IPS-NIHi11 (cell line): ENCODE data around the gene ZNF75A.
A peak's percentile ranks its signal among the peaks of the same experiment; 100 is the strongest.
"Not testable (repeated sequence)": the region's sequence is repeated elsewhere in the genome, so short reads cannot be mapped to it uniquely, and the experiment has no call there.

ENCODE experiments used
- DNase-seq: peaks from one replicate; pipeline ENCODE4 v3.0.0; 2012; ENCODE audit warnings: mixed read lengths, low spot score

The ZNF75A gene

DNA sequence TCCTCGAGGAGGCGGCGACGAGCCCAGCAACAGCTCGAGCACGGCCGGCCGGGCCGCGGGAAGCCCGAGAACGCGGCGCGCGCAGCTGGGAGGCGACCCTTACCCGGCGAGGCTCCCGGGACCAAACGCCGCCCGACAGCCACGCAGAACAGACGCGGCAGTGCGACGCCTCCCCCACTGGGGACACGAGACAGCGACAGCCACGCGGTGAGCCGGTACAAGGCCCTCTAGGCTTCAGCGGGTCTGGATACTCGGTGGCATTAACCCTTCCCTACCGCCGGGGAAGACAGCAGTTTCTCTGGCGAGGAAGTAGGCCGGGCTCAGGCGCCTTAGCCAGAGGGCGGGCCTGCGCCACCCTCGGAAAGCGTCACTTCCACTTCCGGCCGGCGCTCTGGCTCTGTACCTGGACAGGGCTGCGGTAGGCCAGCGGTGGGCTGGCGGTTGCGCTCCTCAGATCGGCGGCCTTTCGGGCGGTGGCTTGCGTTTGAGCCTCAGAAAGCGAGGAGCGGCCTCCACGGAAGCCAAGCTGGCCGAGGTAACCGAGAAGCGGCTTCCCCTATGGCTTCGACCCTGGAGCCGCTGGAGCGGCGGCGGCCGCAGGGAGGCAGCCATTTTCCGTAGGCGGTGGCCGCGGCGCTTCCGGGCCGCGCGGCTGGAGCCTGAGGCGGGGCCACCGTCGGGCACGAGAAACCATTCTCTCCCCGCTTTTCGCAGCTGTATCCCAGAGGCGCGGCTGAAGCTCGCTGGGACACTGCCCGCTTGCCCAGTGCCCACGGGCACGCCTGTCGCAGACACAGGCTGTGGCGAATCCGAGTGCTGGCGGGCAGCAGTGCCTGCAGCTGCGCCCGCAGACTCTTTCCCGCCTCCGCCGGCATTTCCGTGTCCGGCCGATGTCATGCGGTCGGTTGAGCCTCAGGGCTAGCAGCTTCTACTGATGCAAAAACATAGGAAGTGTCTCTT is at the start of gene ZNF75A, which contains the start of gene TIGD7:
Gene ZNF75A (plus strand): TSS at position 389 of the 960 bp plus-strand sequence. CDS start 2,932 bp downstream, outside the sequence.
Gene TIGD7 (minus strand): TSS at position 322 of the 960 bp plus-strand sequence. CDS start 4,816 bp downstream, outside the sequence.
- peak; percentile 93 for DNase-seq

DNA sequence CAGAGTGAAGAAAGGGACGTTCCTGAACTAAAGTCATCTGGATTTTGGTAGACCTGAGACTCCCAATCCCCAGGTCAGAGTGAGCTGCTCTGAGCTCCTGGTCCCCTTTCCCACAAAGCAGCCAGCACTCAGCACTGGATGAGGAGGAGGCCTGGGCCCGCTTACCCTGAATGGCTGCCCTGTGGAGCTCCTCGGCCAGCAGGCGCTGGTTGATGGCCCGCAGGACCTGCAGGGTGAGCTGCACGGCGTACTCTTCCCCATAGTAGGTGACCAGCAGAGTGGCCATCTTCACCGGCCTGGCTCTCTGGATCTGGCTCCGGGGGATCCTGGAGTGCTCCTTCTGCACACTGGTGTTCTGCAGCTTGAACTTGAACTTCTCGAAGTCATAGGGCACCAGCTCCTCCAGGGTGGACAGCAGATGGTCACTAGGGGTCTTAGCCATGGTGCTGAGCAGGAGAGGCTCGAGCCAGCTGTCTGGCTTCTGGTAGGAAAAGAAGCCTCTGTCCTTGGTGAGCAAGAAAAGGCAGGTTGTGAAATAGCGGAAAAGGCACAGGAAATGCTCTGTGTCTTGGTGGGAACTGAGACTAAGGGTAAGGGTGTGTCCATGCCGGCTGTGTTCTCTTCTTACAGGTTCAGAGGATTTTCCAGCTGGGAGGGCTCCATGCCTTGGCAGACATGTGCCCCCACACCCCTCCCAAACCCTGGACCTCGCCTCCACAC is 49.0 kb upstream of the ZNF75A start, which contains the start of gene MEFV:
Gene MEFV (minus strand): TSS at position 488 of the 720 bp plus-strand sequence. CDS start 46 bp downstream, at position 442.
- no peak for DNase-seq

DNA sequence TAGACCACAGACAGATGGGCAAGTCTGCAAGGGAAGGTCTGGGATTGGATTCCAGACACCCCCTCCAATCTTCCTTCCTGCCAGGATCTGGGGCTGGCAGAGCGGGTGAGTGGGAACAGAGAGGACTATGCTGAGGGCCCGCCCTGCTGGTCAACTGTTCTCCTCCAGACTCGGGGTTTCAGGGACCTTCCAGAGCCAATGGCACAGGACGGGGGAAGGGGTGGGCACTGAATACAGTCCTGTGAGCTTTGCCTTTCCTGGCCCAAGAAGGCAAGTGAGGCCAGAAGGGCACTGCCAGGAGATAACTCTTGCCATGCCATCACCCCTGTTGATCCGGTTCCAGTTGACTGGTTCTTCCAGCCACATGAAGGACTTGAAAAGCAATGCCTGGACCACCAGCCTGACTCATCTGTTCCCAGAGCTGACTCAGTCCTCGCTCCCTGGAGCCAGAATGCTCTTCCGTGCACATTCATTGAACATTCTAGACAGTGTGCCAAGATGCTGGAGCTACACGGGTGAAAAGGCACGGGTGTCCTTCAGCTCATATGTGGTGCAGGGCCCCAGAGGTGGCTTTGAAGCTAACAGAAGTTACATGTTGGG is 48.3 kb upstream of the ZNF75A start:
- no peak for DNase-seq

DNA sequence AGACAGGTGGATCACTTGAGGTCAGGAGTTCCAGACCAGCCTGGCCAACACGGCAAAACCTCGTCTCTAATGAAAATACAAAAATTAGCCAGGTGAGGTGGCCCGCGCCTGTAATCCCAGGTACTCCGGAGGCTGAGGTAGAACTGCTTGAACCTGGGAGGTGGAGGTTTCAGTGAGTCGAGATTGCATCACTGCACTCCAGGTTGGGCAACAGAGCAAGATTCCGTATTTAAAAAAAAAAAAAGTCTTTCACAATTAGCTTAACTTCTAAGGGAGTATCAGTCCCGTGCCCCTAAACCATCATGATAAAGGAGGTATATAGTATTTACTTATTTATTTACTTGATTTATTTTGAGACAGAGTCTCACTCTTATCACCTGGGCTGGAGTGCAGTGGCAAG is 45.5 kb upstream of the ZNF75A start:
- DNase-seq: no peak

DNA sequence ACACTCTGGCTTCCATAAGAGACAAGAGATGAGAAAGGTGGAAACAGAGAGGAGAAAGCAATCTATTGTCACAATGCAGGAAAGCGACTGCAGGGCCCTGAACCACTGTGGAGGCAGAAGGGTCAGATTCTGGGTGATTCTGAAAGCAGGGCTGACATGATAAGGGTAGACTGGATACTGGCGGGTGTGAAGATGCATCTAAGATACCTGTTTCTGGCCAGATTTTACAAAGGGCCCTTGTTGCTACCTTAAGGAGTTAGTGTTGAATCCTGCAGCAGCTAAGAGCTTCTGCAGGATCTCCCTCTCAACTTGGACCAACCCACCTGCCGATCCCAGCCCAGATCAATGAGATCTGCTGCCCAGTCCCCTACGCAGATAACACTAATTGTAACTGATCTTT is 42.8 kb upstream of the ZNF75A start:
- DNase-seq: no peak

DNA sequence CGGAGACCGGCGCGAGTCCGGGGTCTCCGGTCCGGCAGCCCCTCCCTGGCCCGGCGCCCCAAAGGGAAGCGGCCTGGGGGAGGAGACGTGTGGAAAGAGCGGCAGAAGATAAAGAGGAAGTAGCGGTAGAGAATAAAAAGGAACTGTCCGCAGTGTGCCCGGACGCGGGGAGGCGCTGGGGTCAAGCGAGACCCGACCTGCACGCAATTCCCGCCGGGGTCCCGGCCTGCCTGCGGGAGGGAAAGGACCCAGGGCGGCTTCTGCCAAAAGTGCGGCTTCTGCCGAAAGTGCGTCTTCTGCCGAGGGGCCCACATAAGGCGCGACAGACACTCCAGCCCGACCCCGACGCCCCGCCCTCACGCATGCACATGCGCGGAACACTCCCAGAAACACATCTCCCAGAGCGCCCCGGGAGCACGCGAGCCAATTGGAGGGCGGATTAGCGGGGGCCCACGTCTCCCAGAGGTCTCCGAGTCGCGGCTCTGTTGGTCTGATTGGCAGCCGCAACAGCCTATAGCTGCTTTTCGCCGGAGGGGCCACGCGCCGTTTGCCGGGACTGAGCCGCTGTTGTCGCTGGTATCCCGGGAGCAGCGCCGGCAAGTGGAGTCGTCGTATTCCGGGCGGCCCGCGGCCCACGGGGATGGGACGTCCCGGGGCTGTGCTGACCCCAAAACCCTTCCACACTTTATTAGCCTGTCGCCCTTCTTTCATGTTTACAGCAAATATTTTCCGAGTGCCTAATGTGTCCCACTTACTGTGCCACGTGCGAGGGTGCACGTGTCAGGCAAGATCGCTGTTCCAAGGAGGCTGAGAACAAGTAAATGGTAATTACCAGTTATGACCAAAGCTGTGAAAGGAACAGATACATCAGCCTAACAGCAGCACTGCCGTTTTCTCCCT is 40.9 kb upstream of the ZNF75A start:
- peak; percentile 95 for DNase-seq

DNA sequence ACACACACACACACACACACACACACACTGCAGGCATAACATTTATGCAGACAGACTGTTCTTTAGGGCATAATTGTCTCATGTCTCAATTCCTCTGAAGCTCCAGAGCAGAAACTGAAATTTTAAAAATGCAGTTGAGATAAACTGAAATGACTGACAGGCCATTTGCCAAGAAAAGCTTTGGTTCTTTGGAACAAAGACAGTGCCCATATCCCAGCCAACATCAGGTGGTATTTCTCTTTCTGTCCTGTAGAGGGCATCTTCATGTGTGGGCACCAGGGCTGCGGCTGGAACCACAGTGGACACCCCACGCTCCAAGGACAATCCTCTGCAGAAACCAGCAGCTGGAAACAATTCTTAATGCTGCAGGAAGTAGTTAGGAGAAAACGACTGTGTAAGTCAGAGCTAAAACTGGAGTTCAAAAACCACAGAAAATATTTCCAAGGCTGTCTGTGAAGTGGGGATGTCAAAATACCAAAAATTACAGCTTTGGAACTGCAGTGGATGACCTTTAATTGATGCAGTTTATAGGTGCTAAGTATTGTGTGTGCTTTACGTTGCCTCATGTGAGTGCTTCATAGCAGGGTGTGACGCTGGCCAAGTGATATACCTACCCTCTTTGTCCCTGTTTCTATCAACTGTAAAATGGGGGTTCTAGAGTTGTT is 38.3 kb upstream of the ZNF75A start:
- peak; percentile 38 for DNase-seq

DNA sequence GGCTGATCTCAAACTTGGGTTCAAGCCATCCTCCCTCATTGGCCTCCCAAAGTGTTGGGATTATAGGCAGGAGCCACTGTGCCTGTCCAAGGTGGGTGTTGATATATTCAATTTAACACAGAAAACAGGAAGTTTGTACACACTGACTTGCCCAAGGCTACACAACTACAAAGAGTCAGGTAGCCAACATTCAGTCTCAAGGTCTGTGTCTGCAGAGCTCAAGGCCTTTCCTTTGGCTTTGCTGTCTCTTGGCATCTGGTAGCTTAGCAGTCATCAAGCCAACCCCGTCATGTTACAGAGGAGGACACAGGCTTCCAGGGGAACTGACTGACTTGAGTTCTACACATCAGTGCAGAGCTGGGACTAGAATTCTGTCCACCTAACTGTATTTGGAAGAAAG is 37.0 kb upstream of the ZNF75A start:
- no peak for DNase-seq

DNA sequence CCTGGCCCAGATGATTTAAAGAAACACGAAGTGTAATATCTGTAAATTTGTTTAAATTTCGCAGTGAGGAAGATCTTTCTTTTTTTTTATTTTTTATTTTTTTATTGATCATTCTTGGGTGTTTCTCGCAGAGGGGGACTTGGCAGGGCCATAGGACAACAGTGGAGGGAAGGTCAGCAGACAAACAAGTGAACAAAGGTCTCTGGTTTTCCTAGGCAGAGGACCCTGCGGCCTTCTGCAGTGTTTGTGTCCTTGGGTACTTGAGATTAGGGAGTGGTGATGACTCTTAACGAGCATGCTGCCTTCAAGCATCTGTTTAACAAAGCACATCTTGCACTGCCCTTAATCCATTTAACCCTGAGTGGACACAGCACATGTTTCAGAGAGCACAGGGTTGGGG is 34.6 kb upstream of the ZNF75A start:
- DNase-seq: not testable (repeated sequence)

DNA sequence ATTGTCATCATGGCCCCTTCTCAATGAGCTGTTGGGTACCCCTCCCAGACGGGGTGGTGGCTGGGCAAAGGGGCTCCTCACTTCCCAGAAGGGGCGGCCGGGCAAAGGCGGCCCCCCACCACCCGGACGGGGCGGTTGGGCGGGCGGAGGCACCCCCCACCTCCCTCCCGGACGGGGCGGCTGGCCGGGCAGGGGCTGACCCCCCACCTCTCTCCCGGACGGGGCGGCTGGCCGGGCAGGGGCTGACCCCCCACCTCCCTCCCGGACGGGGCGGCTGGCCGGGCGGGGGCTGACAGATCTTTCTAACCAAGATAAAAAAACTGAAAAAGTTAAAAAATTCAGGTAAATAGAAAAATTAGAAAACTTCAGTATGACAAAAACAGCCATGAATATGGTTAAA is 34.0 kb upstream of the ZNF75A start:
- DNase-seq: not testable (repeated sequence)

DNA sequence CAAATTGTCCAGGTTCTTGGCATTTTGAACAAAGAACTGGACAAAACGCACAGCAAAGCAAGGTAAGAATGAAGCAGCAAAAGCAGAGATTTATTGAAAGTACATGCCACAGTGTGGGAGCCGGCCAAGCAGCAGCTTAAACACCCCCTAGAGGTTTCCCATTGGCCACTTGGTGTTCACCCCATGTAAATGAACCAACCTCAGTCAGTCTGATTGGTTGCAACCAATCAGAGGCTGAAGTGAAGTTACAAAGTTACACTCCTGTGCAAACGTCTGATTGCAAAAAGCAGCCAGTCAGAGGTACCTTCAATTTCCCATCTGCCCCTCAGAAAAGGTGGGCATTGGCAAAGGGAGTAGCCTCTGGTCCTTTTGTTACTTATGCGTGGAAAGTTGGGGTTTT is 30.8 kb upstream of the ZNF75A start:
- no peak for DNase-seq

DNA sequence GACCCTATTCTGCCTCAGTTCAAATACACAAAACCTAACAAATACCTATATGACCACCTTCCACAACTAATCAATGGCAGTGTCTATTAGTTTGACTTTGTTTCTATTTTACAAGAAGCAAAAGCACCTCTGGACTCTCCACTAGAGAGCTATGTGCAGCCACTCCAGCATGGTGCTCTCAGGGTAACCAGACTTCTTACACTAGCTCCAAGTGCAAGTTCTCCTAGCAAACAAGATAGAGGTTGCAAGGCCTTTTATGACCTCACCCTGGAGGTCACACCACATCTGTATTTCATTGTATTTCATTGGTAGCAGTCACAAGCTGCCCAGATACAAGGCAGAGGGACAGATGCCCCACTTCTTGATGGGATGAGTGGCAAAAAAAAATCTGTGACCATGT is 30.4 kb upstream of the ZNF75A start:
- DNase-seq: no peak

DNA sequence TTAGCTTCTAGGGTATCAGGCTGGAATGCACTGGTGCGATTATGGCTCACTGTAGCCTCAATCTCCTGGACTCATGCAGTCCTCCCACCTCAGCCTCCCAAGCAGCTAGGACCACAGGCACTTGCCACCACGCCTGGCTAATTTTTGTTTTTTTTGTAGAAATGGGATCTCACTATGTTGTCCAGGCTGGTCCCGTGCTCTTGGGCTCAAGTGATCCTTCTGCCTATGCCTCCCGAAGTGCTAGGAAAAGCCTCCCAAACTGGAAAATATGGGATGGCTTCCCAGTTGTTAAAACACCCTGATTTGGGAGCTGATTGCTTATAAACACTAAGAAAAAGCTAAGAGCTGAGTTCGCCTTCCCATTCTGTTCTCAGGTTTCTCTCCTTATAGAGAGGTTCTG is 28.6 kb upstream of the ZNF75A start:
- DNase-seq: no peak

DNA sequence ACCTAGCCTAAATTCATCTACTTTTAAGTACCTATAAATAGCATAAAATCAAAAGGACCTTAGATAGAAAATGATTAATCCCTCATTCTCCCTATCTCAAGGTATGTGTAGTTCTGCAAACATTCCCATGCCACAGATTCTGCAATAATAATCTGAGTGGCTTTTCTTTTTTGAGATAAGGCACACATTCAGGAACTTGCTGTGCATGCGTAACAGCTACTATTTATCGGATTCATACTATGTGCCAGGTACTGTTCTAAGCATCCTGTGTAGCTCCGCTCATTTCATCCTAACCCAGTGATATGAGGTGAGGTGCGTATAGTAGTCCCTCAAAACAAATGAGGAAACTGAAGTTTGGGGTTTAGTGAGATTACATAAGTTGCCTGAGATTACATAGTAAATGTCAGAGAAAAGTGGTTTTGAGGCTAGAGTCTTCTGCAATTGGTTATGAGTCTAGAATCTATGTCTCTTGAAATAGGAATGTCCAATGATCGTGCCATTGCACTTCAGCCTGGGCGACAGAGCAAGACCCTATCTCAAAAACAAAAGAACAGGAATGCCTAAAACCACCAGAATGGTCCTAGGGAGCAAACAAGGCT is 24.0 kb upstream of the ZNF75A start:
- DNase-seq: no peak

DNA sequence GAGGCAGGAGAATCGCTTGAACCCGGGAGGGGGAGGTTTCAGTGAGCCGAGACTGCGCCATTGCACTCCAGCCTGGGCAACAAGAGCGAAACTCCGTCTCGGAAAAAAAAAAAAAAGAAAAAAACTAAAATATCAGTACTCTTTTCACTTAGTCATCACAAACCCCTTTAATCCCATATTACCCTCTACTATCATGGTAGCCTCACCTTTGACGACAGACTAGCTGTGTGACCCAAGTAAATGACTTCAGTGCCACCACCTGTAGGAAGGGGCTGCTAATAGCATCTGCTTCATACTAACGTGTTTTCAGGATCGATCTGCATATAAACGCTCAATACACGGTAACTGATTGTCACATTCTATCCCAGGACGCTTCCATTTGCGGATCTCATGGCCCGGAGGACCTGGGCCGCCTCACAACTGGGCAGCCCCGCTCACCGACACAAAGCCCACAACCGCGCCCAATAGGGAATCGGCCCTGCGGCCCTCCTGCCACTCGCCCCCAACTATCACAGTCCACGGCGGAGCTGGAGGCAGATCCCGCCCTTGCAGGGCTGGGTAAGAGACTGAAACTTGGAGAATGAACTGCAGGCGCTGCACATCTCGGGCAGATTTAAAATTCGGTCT is 23.1 kb upstream of the ZNF75A start:
- peak; percentile 78 for DNase-seq

DNA sequence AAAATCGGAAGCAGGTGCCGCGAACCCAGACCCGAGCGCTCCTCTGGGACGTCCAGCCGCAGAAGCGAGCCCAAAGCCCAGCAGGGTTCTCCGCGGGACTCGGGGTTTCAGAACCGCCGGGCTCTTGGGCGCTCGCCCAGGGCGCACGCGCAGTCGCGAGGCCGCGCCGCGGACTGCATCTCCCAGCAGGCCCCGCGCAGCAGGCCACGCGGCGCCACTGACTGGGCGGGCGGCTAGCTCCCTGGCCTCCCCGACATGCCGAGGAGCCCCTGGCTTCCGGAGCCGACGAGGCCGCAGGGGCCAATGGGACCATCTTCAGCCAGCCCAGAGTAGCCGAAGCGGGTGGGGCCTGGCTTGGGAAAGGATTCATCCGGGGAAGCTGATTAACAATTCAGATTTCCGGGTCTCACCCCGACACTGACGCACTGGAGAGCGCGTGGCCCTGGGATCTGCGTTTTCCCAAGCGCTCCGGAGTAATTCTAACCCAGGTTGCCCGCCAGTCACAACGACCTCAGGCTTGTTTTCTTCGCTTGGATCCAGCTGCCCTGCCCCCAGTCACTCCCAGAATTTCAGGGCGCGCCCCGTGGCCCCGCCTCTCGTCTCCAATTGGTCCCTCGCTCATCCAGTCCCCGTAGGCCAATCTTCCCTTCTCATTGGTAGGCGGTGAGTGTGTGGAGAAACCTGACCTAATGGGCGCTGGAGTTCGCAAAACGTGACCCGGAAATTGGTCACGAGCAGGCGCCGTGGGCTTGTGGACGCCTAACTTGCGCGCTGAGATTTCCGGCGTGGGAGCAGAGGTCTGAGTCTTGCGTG is 22.4 kb upstream of the ZNF75A start, which contains the start of gene ZNF263:
Gene ZNF263 (plus strand): TSS at position 762 of the 813 bp plus-strand sequence. CDS start 328 bp downstream, outside the sequence.
- DNase-seq: peak; percentile 94

DNA sequence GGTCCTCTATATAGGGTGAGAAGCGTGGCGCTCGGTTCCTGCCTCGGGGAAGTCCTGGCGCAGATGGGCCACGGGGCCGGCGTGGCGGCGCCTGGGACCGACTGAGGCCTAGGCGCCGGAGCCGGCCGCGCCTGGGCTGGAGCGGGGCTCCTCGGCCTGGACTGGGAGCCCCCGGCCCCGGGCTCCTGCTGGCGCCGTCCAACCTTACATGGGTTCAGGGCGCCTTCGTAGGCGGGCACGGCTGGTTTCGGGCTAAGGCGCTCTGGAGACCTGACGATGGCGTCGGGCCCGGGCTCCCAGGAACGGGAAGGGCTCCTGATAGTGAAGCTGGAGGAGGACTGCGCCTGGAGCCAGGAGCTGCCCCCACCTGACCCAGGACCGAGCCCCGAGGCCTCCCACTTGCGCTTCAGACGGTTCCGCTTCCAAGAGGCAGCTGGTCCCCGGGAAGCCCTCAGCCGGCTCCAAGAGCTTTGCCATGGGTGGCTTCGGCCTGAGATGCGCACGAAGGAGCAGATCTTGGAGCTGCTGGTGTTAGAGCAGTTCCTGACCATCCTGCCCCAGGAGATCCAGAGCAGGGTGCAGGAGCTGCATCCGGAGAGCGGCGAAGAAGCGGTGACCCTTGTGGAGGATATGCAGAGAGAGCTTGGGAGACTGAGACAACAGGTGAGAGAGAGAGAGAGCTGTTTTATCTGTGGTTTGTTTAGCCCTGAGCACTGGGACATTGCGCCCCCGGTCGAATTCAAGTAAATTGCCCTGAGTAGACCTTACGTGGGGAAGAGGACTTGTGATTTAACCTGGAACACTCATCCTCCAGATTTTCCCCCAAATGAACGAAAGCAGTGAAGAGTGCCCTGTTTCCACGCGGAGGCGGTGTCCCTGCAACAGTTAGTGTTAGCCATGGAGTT is 21.5 kb upstream of the ZNF75A start:
- no peak for DNase-seq

DNA sequence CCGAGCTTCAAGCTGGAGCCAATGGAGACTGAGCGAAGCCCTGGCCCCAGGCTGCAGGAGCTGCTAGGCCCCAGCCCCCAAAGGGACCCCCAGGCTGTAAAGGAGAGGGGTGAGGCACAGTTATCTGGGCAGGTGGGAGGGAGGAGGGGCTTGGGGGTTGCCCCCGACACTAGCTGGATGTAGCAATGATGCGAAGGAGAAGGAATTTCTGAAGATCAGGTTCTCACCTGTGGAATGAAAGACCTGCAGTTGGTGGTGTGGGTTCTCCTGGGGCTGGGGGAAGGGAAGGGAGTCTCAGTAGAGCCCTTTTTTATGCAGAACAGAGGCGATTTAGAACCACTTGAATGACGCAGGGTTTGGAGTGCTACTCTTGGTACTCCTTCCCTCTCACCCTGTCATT is 20.2 kb upstream of the ZNF75A start:
- no peak for DNase-seq
